Stimulated activated naive CD8-positive, alpha-beta T cell treated with anti-CD3 and anti-CD28 coated beads, Interleukin-15, Interleukin-2, amounts not matched to agents 100 ng/mL and 50 ng/mL, for 24 hours (primary cell): ENCODE results near the gene SERPINB2.

ENCODE experiments used
- H3K27ac Mint-ChIP-seq: one replicate; pipeline ENCODE4 v1.8.0; 2021; ENCODE audit warnings: mild to moderate bottlenecking, mixed read lengths
- H3K27me3 Mint-ChIP-seq: one replicate; pipeline ENCODE4 v1.8.0; 2021; ENCODE audit warnings: mixed read lengths
- H3K36me3 Mint-ChIP-seq: one replicate; pipeline ENCODE4 v1.8.0; 2021; ENCODE audit warnings: low read depth, mixed read lengths
- H3K4me1 Mint-ChIP-seq: one replicate; pipeline ENCODE4 v1.8.0; 2021; ENCODE audit warnings: low read depth, mixed read lengths
- H3K4me3 Mint-ChIP-seq: one replicate; pipeline ENCODE4 v1.8.0; 2021; ENCODE audit warnings: mild to moderate bottlenecking, mixed read lengths
- H3K9me3 Mint-ChIP-seq: one replicate; pipeline ENCODE4 v1.8.0; 2021; ENCODE audit warnings: mixed read lengths

SERPINB2 gene

GRCh38 chr18:63878343-63878742 lies 9.2 kb upstream of the SERPINB2 start:
- H3K4me1 Mint-ChIP-seq: peaks cover 11% of the 10 kb centered on the region
- H3K9me3 Mint-ChIP-seq: peaks cover 4% of the 10 kb centered on the region
- H3K27me3 Mint-ChIP-seq: peaks cover 7% of the 10 kb centered on the region
- H3K4me3 Mint-ChIP-seq: no peak overlapping the region
- no peak overlapping the region for H3K27ac Mint-ChIP-seq
- no peaks in the 10 kb centered on the region for H3K36me3 Mint-ChIP-seq

- peaks cover 4% of the 10 kb centered on the region for H3K9me3 Mint-ChIP-seq
- H3K36me3 Mint-ChIP-seq: no peaks in the 10 kb centered on the region
- no peak overlapping the region for H3K4me3 Mint-ChIP-seq
Measured at GRCh38 chr18:63878925-63879324, 8.6 kb upstream of the SERPINB2 start.

GRCh38 chr18:63879709-63880108 lies 7.8 kb upstream of the SERPINB2 start:
- Mint-ChIP-seq H3K36me3 (no peaks in the 10 kb centered on the region), H3K27me3 (peaks cover 13% of the 10 kb centered on the region), H3K27ac (no peak overlapping the region), H3K4me3 (no peak overlapping the region), H3K4me1 (peaks cover 11% of the 10 kb centered on the region), H3K9me3 (peaks cover 4% of the 10 kb centered on the region)

More at GRCh38 chr18:63878925-63879324, 8.6 kb upstream of the SERPINB2 start:
- Mint-ChIP-seq H3K27ac (no peak overlapping the region), H3K27me3 (peaks cover 7% of the 10 kb centered on the region), H3K4me1 (peaks cover 11% of the 10 kb centered on the region)

- Mint-ChIP-seq H3K27me3 (peaks cover 21% of the 10 kb centered on the region), H3K27ac (no peak overlapping the region), H3K9me3 (peaks cover 4% of the 10 kb centered on the region), H3K36me3 (no peaks in the 10 kb centered on the region), H3K4me3 (no peak overlapping the region), H3K4me1 (peaks cover 11% of the 10 kb centered on the region)
Measured at GRCh38 chr18:63881851-63882250, 5.7 kb upstream of the SERPINB2 start.

GRCh38 chr18:63882333-63883141 lies 5.0 kb upstream of the SERPINB2 start:
- H3K27ac Mint-ChIP-seq: no peak overlapping the region
- H3K36me3 Mint-ChIP-seq: no peaks in the 10 kb centered on the region
- peaks cover 11% of the 10 kb centered on the region for H3K4me1 Mint-ChIP-seq
- no peak overlapping the region for H3K4me3 Mint-ChIP-seq
- H3K9me3 Mint-ChIP-seq: peaks cover 4% of the 10 kb centered on the region
- peaks cover 21% of the 10 kb centered on the region for H3K27me3 Mint-ChIP-seq

- Mint-ChIP-seq H3K4me3 (no peak overlapping the region), H3K27me3 (peaks cover 25% of the 10 kb centered on the region)
Measured at GRCh38 chr18:63883617-63884016, 3.9 kb upstream of the SERPINB2 start.

GRCh38 chr18:63888470-63889190 lies 1.1 kb downstream of the SERPINB2 start:
- Mint-ChIP-seq H3K9me3 (no peaks in the 10 kb centered on the region), H3K36me3 (no peaks in the 10 kb centered on the region), H3K4me1 (no peaks in the 10 kb centered on the region)

More at GRCh38 chr18:63883617-63884016, 3.9 kb upstream of the SERPINB2 start:
- H3K27ac Mint-ChIP-seq: no peak overlapping the region
- peaks cover 11% of the 10 kb centered on the region for H3K4me1 Mint-ChIP-seq
- H3K9me3 Mint-ChIP-seq: peaks cover 4% of the 10 kb centered on the region
- H3K36me3 Mint-ChIP-seq: no peaks in the 10 kb centered on the region

GRCh38 chr18:63889626-63890025 lies 2.1 kb downstream of the SERPINB2 start:
- no peaks in the 10 kb centered on the region for H3K36me3 Mint-ChIP-seq
- H3K4me1 Mint-ChIP-seq: no peaks in the 10 kb centered on the region
- no peaks in the 10 kb centered on the region for H3K9me3 Mint-ChIP-seq

More at GRCh38 chr18:63888470-63889190, 1.1 kb downstream of the SERPINB2 start:
- H3K27ac Mint-ChIP-seq: no peak overlapping the region
- H3K4me3 Mint-ChIP-seq: no peak overlapping the region
- H3K27me3 Mint-ChIP-seq: peaks cover 18% of the 10 kb centered on the region

GRCh38 chr18:63890237-63890949 lies 2.9 kb downstream of the SERPINB2 start:
- H3K9me3 Mint-ChIP-seq: no peaks in the 10 kb centered on the region
- peaks cover 11% of the 10 kb centered on the region for H3K27me3 Mint-ChIP-seq
- no peak overlapping the region for H3K4me3 Mint-ChIP-seq
- H3K27ac Mint-ChIP-seq: no peak overlapping the region
- H3K4me1 Mint-ChIP-seq: no peaks in the 10 kb centered on the region
- H3K36me3 Mint-ChIP-seq: no peaks in the 10 kb centered on the region

More at GRCh38 chr18:63889626-63890025, 2.1 kb downstream of the SERPINB2 start:
- H3K4me3 Mint-ChIP-seq: no peak overlapping the region
- peaks cover 13% of the 10 kb centered on the region for H3K27me3 Mint-ChIP-seq
- H3K27ac Mint-ChIP-seq: no peak overlapping the region

- Mint-ChIP-seq H3K9me3 (no peaks in the 10 kb centered on the region), H3K27ac (no peak overlapping the region), H3K4me1 (no peaks in the 10 kb centered on the region), H3K36me3 (no peaks in the 10 kb centered on the region), H3K4me3 (no peak overlapping the region), H3K27me3 (peaks cover 9% of the 10 kb centered on the region)
Measured at GRCh38 chr18:63890950-63891304, 3.4 kb downstream of the SERPINB2 start.

GRCh38 chr18:63892566-63892965 lies 5.1 kb downstream of the SERPINB2 start:
- Mint-ChIP-seq H3K27ac (no peak overlapping the region), H3K9me3 (no peaks in the 10 kb centered on the region), H3K4me3 (no peak overlapping the region), H3K27me3 (peaks cover 11% of the 10 kb centered on the region), H3K4me1 (no peaks in the 10 kb centered on the region), H3K36me3 (no peaks in the 10 kb centered on the region)

- Mint-ChIP-seq H3K36me3 (no peaks in the 10 kb centered on the region), H3K4me1 (no peaks in the 10 kb centered on the region), H3K27ac (no peak overlapping the region), H3K9me3 (no peaks in the 10 kb centered on the region), H3K27me3 (peaks cover 7% of the 10 kb centered on the region), H3K4me3 (no peak overlapping the region)
Measured at GRCh38 chr18:63894106-63894772, 6.7 kb downstream of the SERPINB2 start.

- H3K4me1 Mint-ChIP-seq: no peaks in the 10 kb centered on the region
- no peak overlapping the region for H3K4me3 Mint-ChIP-seq
- no peaks in the 10 kb centered on the region for H3K36me3 Mint-ChIP-seq
- peaks cover 7% of the 10 kb centered on the region for H3K27me3 Mint-ChIP-seq
- H3K9me3 Mint-ChIP-seq: no peaks in the 10 kb centered on the region
- no peak overlapping the region for H3K27ac Mint-ChIP-seq
Measured at GRCh38 chr18:63895190-63895589, 7.7 kb downstream of the SERPINB2 start.

- no peaks in the 10 kb centered on the region for H3K4me1 Mint-ChIP-seq
- H3K27ac Mint-ChIP-seq: no peak overlapping the region
- no peak overlapping the region for H3K4me3 Mint-ChIP-seq
- peaks cover 10% of the 10 kb centered on the region for H3K27me3 Mint-ChIP-seq
- no peaks in the 10 kb centered on the region for H3K36me3 Mint-ChIP-seq
- H3K9me3 Mint-ChIP-seq: no peaks in the 10 kb centered on the region
Measured at GRCh38 chr18:63897072-63897471, 9.6 kb downstream of the SERPINB2 start.
